ENCODE data around the gene DCHS1. TPM values are rescaled to one million over a fixed set of nuclear protein-coding genes. Genes with fewer than 3 reads are reported as not detected.

The DCHS1 gene
- total RNA-seq, 1 donor from 2014 or later = 156 TPM

- Mint-ChIP-seq H3K27me3 (ENCODE audit: unreplicated experiment) (peaks cover 12% of the 10 kb centered on the region), H3K27ac (ENCODE audit: unreplicated experiment) (no peak overlapping the region), H3K4me1 (ENCODE audit: unreplicated experiment) (peaks cover 42% of the 10 kb centered on the region), H3K36me3 (ENCODE audit: low read depth, unreplicated experiment) (peaks cover 39% of the 10 kb centered on the region), H3K9me3 (ENCODE audit: unreplicated experiment) (no peaks in the 10 kb centered on the region), H3K4me3 (ENCODE audit: unreplicated experiment) (no peak overlapping the region)
- TF ChIP-seq CTCF (IDR thresholded peaks at IDR 0.05; ENCODE audit: unreplicated experiment) = no peak
- DNase-seq (ENCODE audit: low spot score) = peak; percentile 0
These were observed 50.8 kb downstream of the DCHS1 start for GRCh38 chr11:6604790-6605189.

DNA sequence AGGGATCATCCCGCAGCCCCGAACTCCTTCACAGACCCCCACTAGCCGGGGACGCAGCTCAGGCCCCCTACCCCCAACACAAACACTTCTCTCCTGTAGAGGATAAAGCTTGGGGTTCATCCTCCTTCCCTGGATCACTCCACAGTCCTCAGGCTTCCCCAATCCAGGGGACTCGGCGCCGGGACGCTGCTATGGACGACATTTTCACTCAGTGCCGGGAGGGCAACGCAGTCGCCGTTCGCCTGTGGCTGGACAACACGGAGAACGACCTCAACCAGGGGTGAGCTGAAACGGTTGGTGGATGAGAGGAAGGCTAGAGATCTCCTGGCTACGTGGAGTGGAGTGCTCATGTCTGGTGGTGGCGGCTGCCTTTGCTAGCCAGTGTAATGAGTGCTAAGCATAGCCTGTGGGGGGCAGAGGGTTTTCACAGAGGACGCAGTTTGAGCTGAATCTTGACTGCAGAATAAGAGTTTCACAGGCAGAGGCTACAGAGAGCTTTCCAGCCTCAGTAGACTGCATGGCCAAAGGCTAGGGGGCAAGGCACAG is 51.5 kb downstream of the DCHS1 start:
- peak; percentile 45 for DNase-seq (ENCODE audit: low spot score)
- H3K4me3 Mint-ChIP-seq (ENCODE audit: unreplicated experiment) = no peak overlapping the region
- peaks cover 40% of the 10 kb centered on the region for H3K4me1 Mint-ChIP-seq (ENCODE audit: unreplicated experiment)
- no peak for TF ChIP-seq CTCF (IDR thresholded peaks at IDR 0.05; ENCODE audit: unreplicated experiment)
- peaks cover 10% of the 10 kb centered on the region for H3K27me3 Mint-ChIP-seq (ENCODE audit: unreplicated experiment)
- H3K36me3 Mint-ChIP-seq (ENCODE audit: low read depth, unreplicated experiment) = peaks cover 39% of the 10 kb centered on the region
- no peaks in the 10 kb centered on the region for H3K9me3 Mint-ChIP-seq (ENCODE audit: unreplicated experiment)
- no peak overlapping the region for H3K27ac Mint-ChIP-seq (ENCODE audit: unreplicated experiment)

GRCh38 chr11:6603287-6604080 is 52.1 kb downstream of the DCHS1 start, which contains the start of the genes ILK and RRP8:
ILK (plus strand) TSS chr11:6603774; CDS start chr11:6604272, 498 bp downstream.
RRP8 (minus strand) TSS chr11:6603616; CDS start chr11:6603502, 114 bp downstream.
- no peak for TF ChIP-seq CTCF (IDR thresholded peaks at IDR 0.05; ENCODE audit: unreplicated experiment)
- Mint-ChIP-seq H3K36me3 (ENCODE audit: low read depth, unreplicated experiment) (peaks cover 38% of the 10 kb centered on the region), H3K27ac (ENCODE audit: unreplicated experiment) (no peak within 1 kb of the TSS), H3K9me3 (ENCODE audit: unreplicated experiment) (no peaks in the 10 kb centered on the region), H3K4me1 (ENCODE audit: unreplicated experiment) (peaks cover 35% of the 10 kb centered on the region), H3K4me3 (ENCODE audit: unreplicated experiment) (no peak within 1 kb of the TSS), H3K27me3 (ENCODE audit: unreplicated experiment) (peaks cover 10% of the 10 kb centered on the region)
- peak; percentile 92 for DNase-seq (ENCODE audit: low spot score)

DNA sequence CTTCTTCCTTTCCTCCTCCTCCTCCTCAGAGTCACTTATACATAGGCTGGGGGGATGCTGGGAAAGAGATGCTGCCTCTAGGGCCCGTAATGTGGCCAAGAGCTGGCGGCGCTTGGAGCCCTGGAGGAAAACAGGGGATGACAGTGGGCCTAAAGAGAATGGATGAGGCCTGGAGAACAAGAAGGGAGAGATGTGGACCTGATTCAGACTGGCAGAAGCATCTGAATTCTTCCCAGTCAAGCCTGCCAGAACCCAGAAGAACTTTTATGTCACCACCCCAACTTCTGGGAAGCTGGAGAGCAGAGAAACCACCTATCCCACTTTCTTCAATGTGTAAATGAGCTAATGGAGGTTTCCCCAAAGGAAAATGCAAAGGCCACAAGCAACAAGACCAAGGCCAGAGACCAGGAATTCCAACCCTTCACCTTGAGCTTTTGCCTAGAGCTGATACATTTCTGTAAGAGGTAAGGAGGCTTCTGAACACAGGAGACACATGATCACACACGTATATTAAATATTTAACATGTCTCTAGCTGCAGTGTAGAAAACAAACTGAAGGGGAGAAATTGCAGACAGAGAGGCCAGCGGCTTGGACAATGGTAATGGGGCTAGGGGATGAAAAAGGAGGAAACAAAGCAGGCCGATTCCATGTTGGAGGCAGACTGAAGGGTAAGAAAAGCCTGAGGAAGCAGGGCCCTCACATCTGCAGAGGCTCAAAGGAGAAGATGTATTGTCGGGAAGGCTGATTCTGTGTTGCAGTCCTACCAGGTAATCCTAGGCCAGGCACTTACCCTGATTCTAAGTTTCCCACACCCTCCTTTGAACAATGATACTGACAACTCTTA is 53.3 kb downstream of the DCHS1 start:
- peaks cover 37% of the 10 kb centered on the region for H3K36me3 Mint-ChIP-seq (ENCODE audit: low read depth, unreplicated experiment)
- peak overlapping the region; percentile 53 for H3K4me3 Mint-ChIP-seq (ENCODE audit: unreplicated experiment)
- DNase-seq (ENCODE audit: low spot score) = peak; percentile 1
- no peak for TF ChIP-seq CTCF (IDR thresholded peaks at IDR 0.05; ENCODE audit: unreplicated experiment)
- H3K27me3 Mint-ChIP-seq (ENCODE audit: unreplicated experiment) = peaks cover 10% of the 10 kb centered on the region
- peaks cover 25% of the 10 kb centered on the region for H3K4me1 Mint-ChIP-seq (ENCODE audit: unreplicated experiment)
- H3K9me3 Mint-ChIP-seq (ENCODE audit: unreplicated experiment) = no peaks in the 10 kb centered on the region
- peak overlapping the region; percentile 68 for H3K27ac Mint-ChIP-seq (ENCODE audit: unreplicated experiment)

All from endothelial cell (in vitro differentiated cells).